HEK293 (cell line): Measurements from ENCODE around the gene ETV6.

Experiments used
- YY1 ChIP-seq: fragments of 450-650 bp; formaldehyde crosslinking; IDR thresholded peaks from 2 replicates; pipeline ENCODE4 v1.5.1; 2018; ENCODE audit warnings: missing biosample characterization, missing genetic modification characterization
- ZNF155 ChIP-seq: fragments of 450-650 bp; formaldehyde crosslinking; IDR thresholded peaks from 2 replicates; pipeline ENCODE4 v1.5.1; 2016; ENCODE audit warnings: missing biosample characterization, missing genetic modification characterization
- ZNF24 ChIP-seq: fragments of 450-650 bp; formaldehyde crosslinking; IDR thresholded peaks from 2 replicates; pipeline ENCODE4 v1.5.1; 2016; ENCODE audit warnings: missing biosample characterization, missing genetic modification characterization
- ZNF423 ChIP-seq: fragments of 450-650 bp; formaldehyde crosslinking; IDR thresholded peaks from 2 replicates; pipeline ENCODE4 v1.5.1; 2016; ENCODE audit warnings: missing biosample characterization, missing genetic modification characterization

DNA sequence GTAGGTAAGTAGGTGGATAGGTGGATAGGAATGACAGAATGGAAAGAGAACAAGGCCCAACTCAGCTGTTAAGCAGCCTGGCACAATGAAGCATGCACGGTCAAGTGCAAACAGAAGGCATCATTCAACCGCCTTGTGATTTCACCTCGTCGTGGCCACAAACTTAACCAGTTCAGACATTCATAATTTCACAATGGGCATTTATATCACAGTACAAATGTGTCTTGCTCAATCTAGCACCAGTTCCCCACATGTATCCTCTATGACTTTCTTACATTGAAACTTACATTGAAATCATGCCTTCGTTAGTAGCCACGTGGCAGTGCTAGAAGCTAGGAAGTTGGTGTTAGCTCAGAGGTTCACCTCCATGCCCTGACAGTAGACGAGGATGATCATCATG, 207.5 kb downstream of the ETV6 start:
- TF ChIP-seq ZNF423 (tag by site-specific recombination) (no peak), YY1 (tag by site-specific recombination) (no peak), ZNF24 (tag by site-specific recombination) (no peak), ZNF155 (tag by site-specific recombination) (no peak)
